GM18526 (cell line): ENCODE results near the gene ARHGAP32.

Source experiments
- POLR2A ChIP-seq: IDR thresholded peaks from 3 replicates; pipeline ENCODE4 v1.6.1; 2011; ENCODE audit not compliant: insufficient read length; ENCODE audit errors: extremely low read depth

The ARHGAP32 gene

DNA sequence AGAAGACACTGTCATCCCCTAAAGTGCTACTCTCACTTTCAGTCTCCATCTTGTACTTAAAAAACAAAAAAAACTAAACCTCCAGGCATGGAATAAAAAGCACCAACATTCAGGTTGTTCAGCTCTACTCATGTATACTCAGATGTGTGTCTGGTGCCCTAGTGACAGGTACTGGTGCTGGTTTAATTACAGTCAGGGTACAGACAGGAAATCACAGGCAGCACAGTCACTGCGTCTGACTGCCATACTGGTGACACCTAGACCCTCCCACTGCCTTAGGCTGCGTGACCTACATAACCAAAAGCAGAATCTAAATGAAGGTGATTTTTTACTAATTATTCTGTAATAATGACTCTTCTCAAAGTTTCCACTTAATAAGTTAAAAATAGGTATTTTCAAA lies at the start of gene ARHGAP32:
ARHGAP32 (minus strand) TSS at position 176 of the 400 bp plus-strand sequence; CDS start at position 49, 127 bp downstream.
- no peak for TF ChIP-seq POLR2A

DNA sequence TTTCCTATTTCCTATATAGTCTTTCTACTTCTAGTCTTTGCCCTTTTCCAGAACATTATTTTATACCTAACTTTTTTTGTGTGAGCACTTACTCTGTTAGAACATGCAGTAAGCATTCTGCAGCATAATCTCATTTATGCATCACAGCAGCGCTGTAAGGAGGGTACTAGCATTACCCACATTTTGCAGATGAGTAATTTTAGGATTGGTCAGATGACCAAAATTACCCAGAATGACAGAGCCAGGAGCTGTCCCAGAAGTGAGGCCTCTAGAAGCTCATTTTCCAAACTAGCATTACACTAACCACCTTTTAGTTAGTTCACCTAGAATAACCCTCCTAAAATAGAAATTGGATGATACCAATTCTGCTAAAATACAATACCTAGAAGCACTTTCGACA lies 47.1 kb upstream of the ARHGAP32 start:
- no peak for TF ChIP-seq POLR2A

DNA sequence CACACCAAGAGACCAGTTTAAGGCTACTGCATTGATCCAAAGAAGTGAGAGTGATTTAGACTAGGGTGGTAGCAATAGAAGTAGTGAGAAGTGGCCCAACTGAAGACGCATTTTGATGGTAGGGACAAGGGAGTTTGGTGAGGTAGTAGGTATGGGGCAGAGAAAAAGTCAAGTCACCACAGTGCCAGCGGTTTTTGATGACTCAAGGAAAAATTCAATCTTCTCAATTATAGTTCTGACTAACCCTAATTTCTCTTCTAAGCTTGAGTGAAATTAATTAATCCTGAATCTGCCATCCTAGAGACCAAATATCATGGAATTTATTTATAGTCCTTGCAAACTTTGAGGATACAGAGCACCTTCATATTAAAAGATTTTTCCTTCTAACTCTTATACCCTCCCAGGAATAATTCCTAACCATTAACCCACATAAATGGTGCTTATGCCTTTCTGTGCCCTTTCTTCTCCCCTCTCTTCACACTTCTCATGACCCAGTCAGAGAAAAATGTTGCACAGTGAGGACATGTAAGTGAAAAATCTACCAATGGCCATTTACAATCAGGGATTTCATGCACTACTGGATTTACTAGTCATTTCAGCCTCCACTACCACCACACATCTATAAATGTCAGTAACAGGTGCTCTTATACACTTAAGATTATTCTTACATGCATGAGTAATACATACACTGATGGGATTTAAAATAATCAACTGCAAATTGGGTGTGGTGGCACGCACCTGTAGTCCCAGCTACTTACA lies 45.9 kb upstream of the ARHGAP32 start:
- no peak for TF ChIP-seq POLR2A

DNA sequence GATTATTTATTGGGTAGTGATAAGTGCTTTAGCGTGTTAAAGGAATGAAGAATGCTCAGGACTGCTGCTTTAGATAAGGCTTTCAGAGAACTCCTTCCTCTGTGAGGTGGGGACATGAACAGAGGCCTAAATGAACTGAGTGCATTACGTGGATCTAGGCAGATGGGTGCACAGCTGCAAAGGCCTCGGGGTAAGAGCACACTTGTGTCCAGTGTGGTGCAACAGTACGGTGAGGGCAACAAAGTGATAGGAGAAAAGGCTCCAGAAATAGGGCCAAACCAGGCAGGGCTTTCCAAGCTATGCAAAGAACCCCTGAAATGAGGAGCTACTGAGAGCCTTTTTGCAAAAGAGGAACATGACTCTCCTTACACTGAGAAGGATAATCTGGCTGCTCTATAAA lies 45.3 kb upstream of the ARHGAP32 start:
- no peak for TF ChIP-seq POLR2A

DNA sequence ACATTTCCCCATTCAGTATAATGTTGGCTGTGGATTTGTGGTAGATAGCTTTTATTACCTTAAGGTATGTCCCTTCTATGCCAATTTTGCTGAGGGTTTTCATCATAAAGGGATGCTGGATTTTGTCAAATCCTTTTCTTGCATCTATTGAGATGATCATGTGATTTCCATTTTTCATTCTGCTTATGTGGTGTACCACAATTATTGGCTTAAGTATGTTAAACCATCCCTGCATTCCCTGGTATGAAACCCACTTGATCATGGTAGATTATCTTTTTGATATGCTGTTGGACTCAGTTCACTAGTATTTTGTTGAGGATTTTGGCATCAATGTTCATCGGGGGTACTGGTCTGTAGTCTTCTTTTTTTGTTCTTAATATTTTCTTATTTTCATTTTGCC lies 44.7 kb upstream of the ARHGAP32 start:
- no peak for TF ChIP-seq POLR2A

DNA sequence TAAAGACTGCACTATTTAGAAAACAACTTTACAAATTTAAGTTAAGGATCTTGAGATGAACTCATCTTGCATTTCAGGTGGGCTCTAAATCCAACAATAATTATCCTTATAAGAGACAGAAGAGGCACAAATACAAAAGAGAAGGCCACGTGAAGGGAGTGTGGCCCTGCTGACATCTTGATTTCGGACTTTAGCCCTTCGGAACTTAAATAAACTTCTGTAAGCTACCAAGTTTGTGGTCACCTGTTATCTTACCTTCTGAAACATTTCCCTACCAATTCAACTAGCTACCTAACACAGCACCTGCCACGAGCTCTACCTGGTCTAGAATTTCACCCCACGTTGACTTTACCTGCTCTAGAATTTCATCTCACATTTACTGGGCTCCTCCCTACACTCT lies 42.9 kb upstream of the ARHGAP32 start:
- no peak for TF ChIP-seq POLR2A

DNA sequence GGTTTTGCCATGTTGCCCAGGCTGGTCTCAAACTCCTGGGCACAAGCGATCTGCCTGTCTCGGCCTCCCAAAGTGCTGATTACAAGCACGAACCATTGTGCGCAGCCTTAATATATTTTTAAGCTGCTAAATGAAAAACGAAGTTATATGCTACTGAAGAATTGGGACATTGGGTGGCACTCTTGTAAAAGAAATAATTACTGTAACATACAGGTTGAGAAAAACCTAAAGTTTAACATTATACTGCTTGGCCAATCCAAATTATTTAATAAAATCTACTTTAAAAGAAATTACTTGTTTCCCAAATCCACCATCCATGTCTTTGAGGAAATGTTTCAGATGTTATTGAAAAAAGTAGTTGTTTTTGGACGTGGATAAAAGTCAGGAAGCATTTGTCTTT lies 37.9 kb upstream of the ARHGAP32 start:
- no peak for TF ChIP-seq POLR2A

DNA sequence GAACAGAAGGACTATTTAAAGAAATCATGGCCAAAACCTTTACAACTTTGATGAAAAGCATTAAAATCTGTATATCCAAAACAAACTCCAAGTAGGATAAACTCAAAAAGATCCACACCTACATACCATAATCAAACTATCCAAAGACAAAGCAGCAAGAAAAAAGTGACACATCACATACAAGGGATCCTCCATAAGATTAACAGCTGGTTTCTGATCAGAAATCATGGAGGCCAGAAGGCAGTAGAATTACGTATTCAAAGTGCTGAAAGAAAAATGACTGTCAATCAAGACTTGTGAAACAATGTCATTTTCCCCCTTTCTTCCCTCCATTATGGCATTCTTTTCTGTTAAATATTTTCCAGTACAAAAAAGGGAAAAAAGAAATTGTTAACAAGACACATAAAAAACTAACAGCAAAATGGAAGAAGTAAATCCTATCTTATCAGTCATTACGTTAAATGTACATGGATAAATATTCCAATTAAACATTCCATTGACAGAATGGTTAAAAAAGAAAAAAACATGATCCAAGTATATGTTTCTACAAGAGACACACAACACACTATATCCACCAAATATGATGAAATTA lies 34.2 kb upstream of the ARHGAP32 start:
- TF ChIP-seq POLR2A = no peak

DNA sequence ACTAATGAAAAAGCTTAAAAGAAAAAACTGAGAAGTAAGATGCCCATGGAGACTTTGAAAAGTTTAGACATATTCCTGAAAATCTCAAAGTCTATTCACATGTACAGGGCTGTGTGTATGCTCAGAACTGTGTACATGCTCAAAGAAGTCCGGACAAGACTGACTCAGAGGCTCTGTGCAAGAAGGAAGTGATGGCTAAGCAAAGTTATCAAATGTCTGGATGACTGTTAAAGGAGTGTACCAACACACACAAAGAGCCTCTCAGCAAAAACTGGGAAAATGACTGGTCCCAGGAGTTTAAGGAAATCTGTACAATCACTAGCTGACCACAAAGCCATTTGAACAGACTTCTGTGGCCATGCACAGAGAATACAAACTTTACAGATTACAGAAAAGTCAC lies 33.1 kb upstream of the ARHGAP32 start:
- TF ChIP-seq POLR2A = no peak

DNA sequence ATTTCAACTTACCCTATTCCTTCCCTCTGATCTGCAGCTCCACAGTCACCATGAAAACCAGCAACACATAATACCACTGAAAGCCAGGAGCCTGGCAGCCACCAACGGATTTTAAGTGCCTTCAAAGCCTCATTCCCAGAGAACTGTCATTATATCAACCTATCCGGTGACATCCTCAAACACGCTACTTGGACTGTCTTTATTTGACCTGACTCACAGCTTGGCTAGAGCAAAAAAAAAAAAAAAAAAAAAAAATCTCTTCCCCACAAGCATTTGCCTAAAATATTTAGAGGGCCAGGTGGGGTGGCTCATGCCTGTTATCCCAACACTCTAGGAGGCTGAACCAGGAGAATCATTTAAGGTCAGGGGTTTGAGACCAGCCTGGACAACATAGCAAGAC lies 32.4 kb upstream of the ARHGAP32 start:
- TF ChIP-seq POLR2A = no peak

DNA sequence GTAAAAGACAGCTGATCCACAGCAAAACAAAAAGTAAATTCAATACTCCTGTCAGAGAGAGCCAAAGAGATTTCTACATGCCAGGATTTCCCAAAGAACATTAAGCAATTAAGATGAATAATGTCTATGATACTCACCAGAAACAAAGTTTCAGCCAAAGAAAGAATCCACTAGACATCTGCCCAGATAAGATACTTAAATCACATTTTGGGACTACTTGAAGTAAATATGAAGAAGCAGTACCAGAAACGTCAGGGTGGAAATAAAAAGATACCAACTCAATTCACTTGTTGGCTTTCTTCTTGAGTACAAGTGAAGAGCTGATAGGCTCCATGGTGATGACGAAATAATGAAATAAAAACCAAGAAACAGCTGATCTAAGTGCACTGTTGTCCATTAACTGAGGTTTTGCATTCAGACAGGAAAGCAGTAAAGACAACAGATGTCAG lies 31.6 kb upstream of the ARHGAP32 start:
- no peak for TF ChIP-seq POLR2A

DNA sequence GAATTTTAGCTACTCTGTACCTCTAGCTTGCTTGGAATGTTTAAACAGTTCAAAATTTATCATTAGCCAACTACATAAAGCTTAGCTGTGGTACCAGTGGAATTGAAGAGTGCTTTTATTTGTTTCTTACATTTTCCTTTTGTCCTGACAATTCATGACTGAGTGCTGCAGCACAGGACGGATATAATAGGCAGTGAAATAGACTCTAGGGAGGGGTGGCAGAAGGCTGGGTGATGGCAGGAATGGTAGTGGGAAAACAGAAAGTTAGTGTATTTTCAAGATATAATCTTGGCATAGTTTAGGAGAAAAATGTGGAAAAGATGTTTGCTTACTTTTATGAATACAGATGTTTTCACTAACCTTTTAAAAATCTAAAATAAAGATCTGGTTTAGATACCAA lies 31.1 kb upstream of the ARHGAP32 start:
- TF ChIP-seq POLR2A = no peak

DNA sequence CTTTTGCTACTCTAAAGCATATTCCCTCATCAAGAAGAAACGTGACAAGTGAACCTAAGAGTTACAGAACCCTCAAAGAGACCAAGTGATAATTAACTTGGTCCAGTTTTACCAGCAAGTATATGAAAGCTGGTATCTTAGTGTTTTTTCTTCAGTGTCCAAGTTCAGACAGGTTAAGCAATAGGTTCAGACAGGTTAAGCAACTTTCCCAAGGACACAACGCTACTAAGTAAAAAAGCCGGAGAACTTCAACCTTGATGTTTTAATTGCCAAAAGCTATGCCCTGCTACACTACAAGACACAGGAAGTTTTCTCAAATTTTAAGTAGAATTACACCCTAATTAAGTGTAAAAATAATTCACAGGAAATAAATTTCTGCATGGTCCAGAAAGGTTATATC lies 30.0 kb upstream of the ARHGAP32 start:
- TF ChIP-seq POLR2A = no peak

DNA sequence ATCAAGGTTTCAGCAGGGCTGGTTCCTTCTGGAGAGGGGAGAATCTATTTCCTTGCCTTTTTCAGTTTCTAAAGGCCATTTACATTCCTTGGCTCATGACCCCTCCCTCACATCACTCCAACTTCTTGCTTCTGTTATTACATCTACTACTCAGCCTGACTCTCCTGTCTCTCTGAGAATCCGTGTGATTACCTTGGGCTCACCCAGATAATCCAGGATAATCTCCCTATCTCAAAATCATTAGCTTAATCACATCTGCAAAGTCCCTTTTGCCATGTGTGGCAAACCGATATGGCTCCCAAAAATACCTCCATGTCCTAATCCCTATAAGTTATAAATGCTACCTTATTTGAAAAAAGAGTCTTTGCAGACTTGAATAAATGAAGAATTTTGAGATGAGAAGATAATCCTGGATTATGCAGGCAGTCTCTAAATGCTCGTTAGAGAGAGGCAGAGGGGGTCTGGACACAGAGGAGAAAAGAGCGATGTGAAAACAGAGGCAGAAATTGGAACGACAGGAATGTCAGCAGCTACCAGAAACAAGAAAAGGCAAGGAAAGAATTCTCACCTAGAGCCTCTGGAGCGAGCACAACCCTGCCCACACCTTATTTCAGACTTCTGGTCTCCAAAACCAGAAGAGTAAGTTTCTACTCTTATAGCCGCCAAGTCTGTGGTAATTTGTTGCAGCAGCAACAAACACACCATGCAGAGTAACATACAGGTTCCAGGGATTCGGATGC lies 23.6 kb upstream of the ARHGAP32 start:
- TF ChIP-seq POLR2A = no peak

DNA sequence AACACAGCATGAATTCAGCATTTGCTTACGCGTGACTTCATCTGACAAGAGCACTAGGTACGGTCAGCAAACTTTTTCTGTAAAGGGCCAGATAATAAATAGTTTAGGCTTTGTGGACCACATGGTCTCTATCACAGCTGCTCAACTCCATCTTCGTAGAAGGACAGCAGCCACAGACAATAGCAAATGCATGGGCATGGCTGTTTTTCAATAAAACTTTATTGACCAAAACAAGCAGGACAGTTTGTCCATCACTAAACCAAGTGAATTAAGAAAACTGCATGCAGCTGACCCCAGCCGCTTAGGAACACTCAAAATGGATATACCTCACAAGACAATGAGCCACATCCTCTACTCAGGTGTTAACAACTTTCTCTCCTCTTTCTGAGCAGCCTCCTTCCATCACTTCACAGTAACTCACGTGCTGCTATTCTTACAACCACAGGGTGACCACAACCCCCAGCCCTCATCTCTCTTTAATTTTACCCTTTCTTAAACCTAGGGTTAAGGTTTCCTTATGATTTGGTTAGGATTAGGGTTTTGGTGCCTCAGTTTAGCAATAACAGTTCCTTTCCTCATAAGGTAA lies 22.7 kb upstream of the ARHGAP32 start:
- TF ChIP-seq POLR2A = no peak

DNA sequence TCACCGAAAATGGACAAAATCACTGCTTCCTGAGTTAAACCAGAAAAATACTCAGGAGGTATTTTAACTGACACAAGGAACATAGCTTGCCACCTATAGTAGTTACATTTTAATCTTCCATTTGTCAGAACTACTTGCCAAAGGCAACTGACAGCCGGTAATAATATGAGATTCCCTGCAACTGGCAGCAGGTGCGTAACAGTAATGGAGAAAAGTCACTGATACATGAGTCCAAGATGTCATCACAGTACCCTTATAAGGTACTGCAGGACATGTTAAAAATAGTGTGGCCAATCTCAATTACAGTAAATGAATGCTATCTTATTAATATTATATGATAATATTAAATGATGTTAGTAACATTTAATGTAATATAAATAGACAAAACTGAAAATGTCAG lies 21.1 kb upstream of the ARHGAP32 start:
- no peak for TF ChIP-seq POLR2A
